Epithelial cell of esophagus (primary cell): ENCODE measurements around the gene MAP3K4.

Experiments used
- DNase-seq: peaks from one replicate; pipeline ENCODE4 v3.0.0; 2010; ENCODE audit warnings: low read depth
- H3K4me3 ChIP-seq: 2 replicates; pipeline ENCODE4 v1.5.1; 2011; ENCODE audit warnings: mild to moderate bottlenecking, low read length, control low read depth
- CTCF ChIP-seq: IDR thresholded peaks from 2 replicates; pipeline ENCODE4 v1.5.1; 2011; ENCODE audit warnings: low read depth, mild to moderate bottlenecking, low read length, control low read depth, inconsistent platforms; ENCODE audit not compliant: insufficient read depth; ENCODE audit errors: missing control alignments

The MAP3K4 gene

DNA sequence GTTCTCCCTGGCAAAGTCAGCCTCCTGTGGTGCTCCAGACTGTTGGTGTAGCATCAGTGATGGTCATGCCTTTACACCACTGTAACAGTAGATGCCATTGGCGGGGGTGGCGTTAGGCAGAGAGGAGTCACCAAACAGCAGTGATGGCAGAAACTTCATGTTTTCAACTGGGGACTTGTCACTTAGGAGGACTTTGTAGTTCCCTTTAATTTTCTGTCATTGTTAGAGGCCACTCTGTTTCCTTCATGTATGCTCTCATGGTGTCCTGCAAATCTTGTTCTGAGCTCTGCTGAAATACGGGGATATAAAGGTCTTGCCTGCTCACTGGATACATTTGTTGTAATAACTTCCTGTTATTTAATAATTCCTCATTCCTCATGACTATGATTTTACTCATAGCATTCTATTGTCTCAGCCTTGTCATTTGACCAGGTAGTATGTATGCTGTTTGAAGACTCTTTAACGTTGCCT lies 4.6 kb downstream of the MAP3K4 start:
- H3K4me3 ChIP-seq, result no peak overlapping the region
- DNase-seq, result peak; percentile 86
- TF ChIP-seq CTCF, result no peak

DNA sequence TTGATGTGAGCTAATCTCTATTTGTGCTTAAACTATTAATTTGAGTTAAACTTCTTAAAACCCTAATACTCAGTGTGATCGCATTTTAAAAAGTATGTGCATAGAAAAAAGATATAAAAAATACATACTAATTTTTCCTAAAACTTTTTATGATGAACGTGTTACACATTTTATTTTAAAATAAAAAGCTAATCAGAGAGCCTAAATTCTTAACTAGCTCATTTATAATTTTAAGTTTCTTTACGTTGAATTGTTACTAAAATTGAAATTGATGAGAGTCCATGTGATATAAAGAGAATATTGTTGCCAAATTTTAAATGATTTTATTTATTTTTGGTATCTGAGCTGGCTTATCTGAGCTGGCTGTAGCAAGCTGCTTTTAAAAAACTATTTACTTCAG lies 6.6 kb downstream of the MAP3K4 start:
- H3K4me3 ChIP-seq, result no peak overlapping the region
- DNase-seq, result no peak
- no peak for TF ChIP-seq CTCF

DNA sequence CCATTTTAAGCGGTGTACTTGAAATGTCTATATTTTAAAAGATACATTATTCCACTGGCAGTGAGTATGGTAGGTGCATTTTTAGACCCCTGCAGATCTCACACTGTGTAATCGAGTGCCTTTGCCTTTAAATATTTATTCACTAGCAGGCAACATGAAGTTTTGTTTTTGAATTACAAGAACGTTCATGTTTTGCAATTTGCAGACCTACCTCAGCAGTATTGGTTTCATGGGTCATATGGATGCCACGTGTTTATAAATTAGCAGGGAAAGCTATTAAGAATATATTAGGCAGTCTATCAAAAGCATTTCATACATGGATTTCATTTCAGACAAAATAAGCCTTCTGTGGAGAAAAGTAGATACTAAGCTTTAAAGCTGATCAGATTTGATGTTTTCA lies 7.2 kb downstream of the MAP3K4 start:
- no peak for TF ChIP-seq CTCF
- no peak overlapping the region for H3K4me3 ChIP-seq
- DNase-seq, result no peak

- no peak for TF ChIP-seq CTCF
- no peak overlapping the region for H3K4me3 ChIP-seq
- no peak for DNase-seq
Observed at GRCh38 chr6:160999516-160999915, 7.9 kb downstream of the MAP3K4 start.

DNA sequence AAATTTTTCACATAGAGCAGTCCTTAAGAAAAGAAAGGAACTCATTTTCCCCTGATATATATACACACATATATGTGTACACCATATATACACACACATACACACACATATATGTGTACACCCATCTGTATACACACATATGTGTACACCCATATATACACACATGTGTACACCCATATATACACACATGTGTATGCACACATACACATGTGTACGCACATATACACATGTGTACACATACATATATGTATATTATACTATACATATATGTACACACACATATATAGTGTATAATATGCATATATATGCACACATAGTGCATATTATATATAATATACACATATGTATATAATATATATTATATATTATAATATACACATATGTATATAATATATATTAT lies 9.1 kb downstream of the MAP3K4 start:
- DNase-seq, result no peak
- TF ChIP-seq CTCF, result no peak
- no peak overlapping the region for H3K4me3 ChIP-seq

DNA sequence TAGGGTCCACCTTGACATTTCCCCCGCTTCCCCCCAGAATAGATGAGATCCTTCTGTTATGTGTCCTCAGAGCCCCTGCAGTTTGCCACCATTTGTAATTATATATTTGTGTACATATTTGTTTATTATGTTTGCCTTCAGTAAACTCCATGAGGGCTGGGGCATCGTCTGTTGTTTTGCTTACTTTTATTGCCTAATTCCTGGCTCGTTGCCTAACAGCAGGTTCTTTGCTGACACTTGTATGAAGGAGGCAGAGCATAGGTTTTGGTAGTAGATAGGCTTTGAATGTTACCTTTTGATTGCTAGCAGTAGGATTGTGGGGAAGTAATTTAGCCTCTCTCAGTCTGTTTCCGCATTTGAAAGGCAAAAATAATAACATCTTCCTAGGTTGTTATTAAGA lies 9.9 kb downstream of the MAP3K4 start:
- no peak for TF ChIP-seq CTCF
- DNase-seq, result peak; percentile 72
- no peak overlapping the region for H3K4me3 ChIP-seq

GRCh38 chr6:161003336-161003735 lies 11.8 kb downstream of the MAP3K4 start:
- peak; percentile 12 for DNase-seq
- no peak for TF ChIP-seq CTCF
- H3K4me3 ChIP-seq, result no peak overlapping the region
